ENCODE data around the gene PBRM1. TPM values are rescaled to one million over a fixed set of nuclear protein-coding genes. Genes with fewer than 3 reads are reported as not detected.

PBRM1 gene
- total and polyA plus RNA-seq, 2 of the 13 experiments (the other 11 are each of a cell fraction or from before 2014, with no cell fraction given) = 10.9 to 33.2 TPM

- TF ChIP-seq TRAFD1 (CRISPR knock-in tag; IDR thresholded peaks at IDR 0.05; ENCODE audit: borderline replicate concordance) (no peak), ZKSCAN1 (IDR thresholded peaks at IDR 0.05; ENCODE audit: low read length) (0 out of 2 replicates have a peak, but pooled peaks have one; percentile 1), GMEB1 (CRISPR knock-in tag; IDR thresholded peaks at IDR 0.05; ENCODE audit: borderline replicate concordance) (peak; percentile 100), ZMAT5 (CRISPR knock-in tag; IDR thresholded peaks at IDR 0.05; ENCODE audit: borderline replicate concordance, low read depth) (no peak), MZF1 (CRISPR knock-in tag; IDR thresholded peaks at IDR 0.05; ENCODE audit: borderline replicate concordance) (no peak), RFXANK (CRISPR knock-in tag; IDR thresholded peaks at IDR 0.05) (no peak), TCF7L2 (IDR thresholded peaks at IDR 0.05; ENCODE audit: low read depth, low read length) (no peak), KAT2B (IDR thresholded peaks at IDR 0.05; ENCODE audit: borderline replicate concordance, low read depth, low read length) (no peak), NR3C1 (CRISPR knock-in tag; IDR thresholded peaks at IDR 0.05) (no peak), ZNF747 (CRISPR knock-in tag; IDR thresholded peaks at IDR 0.05; ENCODE audit: borderline replicate concordance) (no peak), SP2 (CRISPR knock-in tag; IDR thresholded peaks at IDR 0.05) (0 out of 2 replicates have a peak, but pooled peaks have one; percentile 27), ZKSCAN5 (CRISPR knock-in tag; IDR thresholded peaks at IDR 0.05) (0 out of 2 replicates have a peak, but pooled peaks have one; percentile 10), TEF (CRISPR knock-in tag; IDR thresholded peaks at IDR 0.05) (0 out of 2 replicates have a peak, but pooled peaks have one; percentile 10), ZNF362 (CRISPR knock-in tag; IDR thresholded peaks at IDR 0.05; ENCODE audit: borderline replicate concordance) (peak; percentile 47; the same call in 1 of the 2 replicates), TFDP1 (CRISPR knock-in tag; IDR thresholded peaks at IDR 0.05; ENCODE audit: borderline replicate concordance) (peak; percentile 88; the same call in 1 of the 2 replicates), PAWR (CRISPR knock-in tag; IDR thresholded peaks at IDR 0.05; ENCODE audit: borderline replicate concordance) (0 out of 2 replicates have a peak, but pooled peaks have one; percentile 44), KLF13 (CRISPR knock-in tag; IDR thresholded peaks at IDR 0.05) (peak; percentile 64; the same call in 1 of the 2 replicates)
These were observed at the start of gene PBRM1, which contains the start of gene GNL3 (continued) for GRCh38 chr3:52685709-52686691.
